AG09309 (cell line): ENCODE measurements around the gene IGLL1.
"Not testable (repeated sequence)": the region's sequence is repeated elsewhere in the genome, so short reads cannot be mapped to it uniquely, and the experiment has no call there.

Source experiments
- DNase-seq: peaks from one replicate; pipeline ENCODE4 v3.0.0-alpha.2; 2010; ENCODE audit warnings: low read depth
- H3K4me3 ChIP-seq: 2 replicates; pipeline ENCODE4 v1.5.1; 2011; ENCODE audit warnings: mild to moderate bottlenecking, low read depth, low read length, moderate library complexity; ENCODE audit not compliant: control insufficient read depth
- TF ChIP-seq, protein P1 (sequence below): IDR thresholded peaks from 2 replicates; pipeline ENCODE4 v1.5.1; 2011; ENCODE audit warnings: mild to moderate bottlenecking, low read depth, low read length, inconsistent platforms; ENCODE audit not compliant: insufficient read depth, control insufficient read depth; ENCODE audit errors: missing control alignments

Gene IGLL1

GRCh38 chr22:23552573-23552972, 27.5 kb downstream of the IGLL1 start:
- H3K4me3 ChIP-seq, result no peak overlapping the region
- no peak for DNase-seq
- TF ChIP-seq, protein P1, sequence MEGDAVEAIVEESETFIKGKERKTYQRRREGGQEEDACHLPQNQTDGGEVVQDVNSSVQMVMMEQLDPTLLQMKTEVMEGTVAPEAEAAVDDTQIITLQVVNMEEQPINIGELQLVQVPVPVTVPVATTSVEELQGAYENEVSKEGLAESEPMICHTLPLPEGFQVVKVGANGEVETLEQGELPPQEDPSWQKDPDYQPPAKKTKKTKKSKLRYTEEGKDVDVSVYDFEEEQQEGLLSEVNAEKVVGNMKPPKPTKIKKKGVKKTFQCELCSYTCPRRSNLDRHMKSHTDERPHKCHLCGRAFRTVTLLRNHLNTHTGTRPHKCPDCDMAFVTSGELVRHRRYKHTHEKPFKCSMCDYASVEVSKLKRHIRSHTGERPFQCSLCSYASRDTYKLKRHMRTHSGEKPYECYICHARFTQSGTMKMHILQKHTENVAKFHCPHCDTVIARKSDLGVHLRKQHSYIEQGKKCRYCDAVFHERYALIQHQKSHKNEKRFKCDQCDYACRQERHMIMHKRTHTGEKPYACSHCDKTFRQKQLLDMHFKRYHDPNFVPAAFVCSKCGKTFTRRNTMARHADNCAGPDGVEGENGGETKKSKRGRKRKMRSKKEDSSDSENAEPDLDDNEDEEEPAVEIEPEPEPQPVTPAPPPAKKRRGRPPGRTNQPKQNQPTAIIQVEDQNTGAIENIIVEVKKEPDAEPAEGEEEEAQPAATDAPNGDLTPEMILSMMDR, result no peak

DNA sequence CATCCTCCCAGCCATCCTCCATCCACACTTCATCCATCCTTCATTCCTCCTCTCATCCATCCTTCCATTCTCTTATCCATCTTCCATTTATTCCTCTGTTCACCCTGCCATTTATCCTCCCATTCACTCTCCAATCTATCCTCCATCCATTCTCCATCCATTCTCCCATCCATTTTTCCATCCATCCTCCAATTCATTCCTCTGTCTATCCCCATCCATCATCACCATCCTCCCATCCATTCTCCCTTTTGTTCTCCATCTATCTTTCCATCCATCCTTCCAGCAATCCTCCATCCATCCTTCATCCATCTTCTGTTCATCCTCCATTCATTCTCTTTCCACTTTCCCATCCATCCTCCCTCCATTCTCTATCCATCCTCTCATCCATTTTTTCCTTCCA, 28.7 kb downstream of the IGLL1 start:
- DNase-seq, result no peak
- H3K4me3 ChIP-seq, result no peak overlapping the region
- TF ChIP-seq, protein P1, result no peak

DNA sequence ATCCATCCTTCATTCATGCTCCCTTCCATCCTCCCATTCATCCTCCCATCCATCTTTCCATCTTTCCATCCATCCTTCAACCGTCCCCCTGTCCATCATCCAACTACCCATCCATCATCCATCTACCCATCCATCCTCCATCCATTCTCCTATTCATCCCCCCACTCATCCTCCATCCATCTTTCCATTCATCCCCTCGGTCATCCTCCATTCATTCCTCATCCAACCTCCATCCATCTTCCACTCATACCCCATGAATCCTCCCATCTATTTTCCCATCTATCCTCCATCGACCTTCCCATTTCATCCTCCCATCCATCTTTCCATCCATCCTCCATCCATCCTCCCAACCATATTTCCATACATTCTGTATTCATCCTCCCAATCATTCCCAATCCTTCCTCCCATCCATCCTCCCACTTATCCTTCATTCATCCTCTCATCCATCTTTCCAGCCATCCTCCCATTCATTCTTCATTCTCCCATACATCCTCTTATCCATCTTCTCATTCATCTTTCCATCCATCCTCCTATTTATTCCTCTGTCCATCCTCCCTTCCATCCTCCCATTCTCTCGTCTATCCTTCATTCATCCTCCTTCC, 29.9 kb downstream of the IGLL1 start:
- DNase-seq, result no peak
- TF ChIP-seq, protein P1, result no peak
- H3K4me3 ChIP-seq, result no peak overlapping the region

DNA sequence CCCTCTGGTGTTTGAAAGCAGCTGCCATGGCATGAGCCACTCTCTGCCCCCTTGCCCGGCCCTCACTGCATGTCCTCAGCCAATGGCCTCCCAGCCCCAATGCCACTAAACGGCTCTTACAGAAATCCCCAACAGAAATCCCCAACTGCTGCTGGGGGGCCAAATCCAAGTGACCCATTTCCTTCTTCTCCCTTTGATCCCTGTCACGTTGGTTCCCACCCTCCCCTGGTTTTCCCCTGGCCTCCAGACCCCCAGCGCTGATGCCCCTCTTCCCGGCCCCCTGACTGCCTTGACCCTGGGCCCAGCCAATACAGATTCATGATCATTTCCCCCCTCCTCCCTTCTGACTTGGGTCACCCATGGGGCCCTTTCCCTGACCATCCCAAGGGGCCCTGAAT, 30.9 kb downstream of the IGLL1 start:
- no peak for DNase-seq
- TF ChIP-seq, protein P1, result no peak
- no peak overlapping the region for H3K4me3 ChIP-seq

DNA sequence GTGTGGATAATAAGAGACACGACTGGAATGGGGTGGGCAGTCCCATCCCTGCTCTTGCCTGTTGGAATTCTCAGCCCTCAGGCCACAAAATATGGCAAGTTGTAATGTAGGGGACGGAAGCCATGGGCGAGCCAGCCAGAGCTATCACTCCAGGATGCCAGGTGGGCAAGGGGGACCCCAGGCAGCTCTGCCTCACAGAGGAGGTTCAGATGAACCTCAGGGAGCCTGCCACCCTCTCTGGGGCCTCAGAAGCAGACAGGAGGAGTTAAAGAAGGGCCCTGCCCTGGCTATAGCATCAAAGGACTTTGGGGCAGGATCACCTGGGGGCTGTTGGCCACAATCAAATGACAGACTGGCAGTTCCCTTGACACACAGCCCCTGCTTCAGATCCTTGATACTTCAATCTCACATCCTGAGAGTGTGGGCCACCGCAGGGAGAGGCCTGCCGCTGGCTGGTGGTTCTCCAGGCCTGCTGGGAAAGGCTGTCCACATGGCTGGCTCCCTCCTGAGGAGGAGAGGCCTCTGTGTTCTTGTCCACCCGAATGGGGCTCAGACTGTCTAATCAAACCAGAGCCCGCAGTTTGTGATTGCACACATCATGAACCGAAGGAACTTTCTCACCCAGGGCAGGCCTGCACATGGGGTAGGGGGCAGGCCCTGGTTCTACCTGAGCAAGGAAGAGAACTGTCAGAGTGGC, 31.4 kb downstream of the IGLL1 start:
- TF ChIP-seq, protein P1, result no peak
- DNase-seq, result no peak
- no peak overlapping the region for H3K4me3 ChIP-seq

- H3K4me3 ChIP-seq, result no peak overlapping the region
- TF ChIP-seq, protein P1, result no peak
- DNase-seq, result no peak
These were observed 32.1 kb downstream of the IGLL1 start for GRCh38 chr22:23547818-23548500.

DNA sequence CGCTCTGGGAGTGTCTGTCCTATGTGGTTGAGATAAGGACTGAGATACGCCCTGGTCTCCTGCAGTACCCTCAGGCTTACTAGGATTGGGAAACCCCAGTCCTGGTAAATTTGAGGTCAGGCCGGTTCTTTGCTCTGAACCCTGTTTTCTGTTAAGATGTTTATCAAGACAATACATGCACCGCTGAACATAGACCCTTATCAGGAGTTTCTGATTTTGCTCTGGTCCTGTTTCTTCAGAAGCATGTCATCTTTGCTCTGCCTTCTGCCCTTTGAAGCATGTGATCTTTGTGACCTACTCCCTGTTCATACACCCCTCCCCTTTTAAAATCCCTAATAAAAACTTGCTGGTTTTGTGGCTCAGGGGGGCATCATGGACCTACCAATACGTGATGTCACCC, 32.7 kb downstream of the IGLL1 start:
- H3K4me3 ChIP-seq, DNase-seq: not testable (repeated sequence)
